Suprapubic skin (tissue), 4 donors: Measurements from ENCODE around the gene MICAL2. TPM values are rescaled to one million over a fixed set of nuclear protein-coding genes. Genes with fewer than 3 reads are reported as not detected.

Source experiments
- DNase-seq, 2 donors: peaks; one replicate each; pipeline ENCODE4 v3.0.0-alpha.2; 2019; ENCODE audit warnings: low spot score in 2 of 2
- H3K27ac ChIP-seq: fragments of 200-600 bp; sonication (generic); one replicate; pipeline ENCODE4 v1.5.1; 2019
- H3K27me3 ChIP-seq: fragments of 200-600 bp; sonication (generic); one replicate; pipeline ENCODE4 v1.5.1; 2019
- H3K36me3 ChIP-seq: fragments of 200-600 bp; sonication (generic); one replicate; pipeline ENCODE4 v1.5.1; 2019
- H3K4me1 ChIP-seq: fragments of 200-600 bp; sonication (generic); one replicate; pipeline ENCODE4 v1.5.1; 2019
- H3K4me3 ChIP-seq: fragments of 200-600 bp; sonication (generic); one replicate; pipeline ENCODE4 v1.5.1; 2019; ENCODE audit warnings: mild to moderate bottlenecking
- H3K9me3 ChIP-seq: fragments of 200-600 bp; sonication (generic); one replicate; pipeline ENCODE4 v1.5.1; 2019
- CTCF ChIP-seq, 2 donors: fragments of 200-600 bp in 1 of 2; fragments of 450-650 bp in 1 of 2; sonication (generic) in 1 of 2; IDR thresholded peaks; one replicate each; pipeline ENCODE4 v1.5.1; 2016 to 2019; ENCODE audit warnings: antibody characterized with exemption in 2 of 2, mild to moderate bottlenecking in 1 of 2, moderate library complexity in 1 of 2
- EP300 ChIP-seq: sonication (generic); formaldehyde crosslinking; IDR thresholded peaks from one replicate; pipeline ENCODE4 v1.6.1; 2017; ENCODE audit warnings: antibody characterized with exemption
- POLR2A ChIP-seq, 2 donors: fragments of 450-650 bp; IDR thresholded peaks; one replicate each; pipeline ENCODE4 v1.6.1; 2017; ENCODE audit warnings: antibody characterized with exemption in 2 of 2, mild to moderate bottlenecking in 2 of 2, moderate library complexity in 2 of 2
- POLR2AphosphoS5 ChIP-seq, 3 donors: sonication (generic); formaldehyde crosslinking; IDR thresholded peaks; one replicate each; pipeline ENCODE4 v1.6.1; 2017; ENCODE audit warnings: antibody characterized with exemption in 3 of 3
- WGBS: methylation state at CpG from one replicate; pipeline ENCODE4 v1.1.5; 2018; 5-methylcytosine and 5-hydroxymethylcytosine counted together
- total RNA-seq, 4 donors: library from RNA; depleted of rRNA; stranded (reverse); fragments of >200 nt; gene quantifications; one replicate each; pipeline ENCODE4 v1.1.0, GENCODE V29; 2016

Gene MICAL2
- total RNA-seq, 4 donors from 2014 or later: 117 to 232 (median 164) TPM

GRCh38 chr11:12173111-12173510, 62.7 kb downstream of the MICAL2 start:
- Histone ChIP-seq H3K4me3 (no peak overlapping the region), H3K4me1 (peaks cover 10% of the 10 kb centered on the region), H3K27me3 (no peaks in the 10 kb centered on the region), H3K36me3 (no peaks in the 10 kb centered on the region), H3K27ac (no peak overlapping the region), H3K9me3 (no peaks in the 10 kb centered on the region)
- WGBS: 91% methylated on average over 4 of the region's 4 CpGs
- TF ChIP-seq POLR2AphosphoS5 (IDR thresholded peaks at IDR 0.05) (no peak), CTCF (IDR thresholded peaks at IDR 0.05) (no peak), POLR2A (IDR thresholded peaks at IDR 0.05) (no peak), EP300 (no peak)
- DNase-seq: no peak

GRCh38 chr11:12174128-12174476, 63.7 kb downstream of the MICAL2 start:
- peaks cover 15% of the 10 kb centered on the region for H3K4me1 ChIP-seq
- no peaks in the 10 kb centered on the region for H3K9me3 ChIP-seq
- no peak for DNase-seq
- no peak overlapping the region for H3K27ac ChIP-seq
- H3K36me3 ChIP-seq: no peaks in the 10 kb centered on the region
- TF ChIP-seq POLR2A (IDR thresholded peaks at IDR 0.05) (no peak), CTCF (IDR thresholded peaks at IDR 0.05) (no peak), POLR2AphosphoS5 (IDR thresholded peaks at IDR 0.05) (no peak), EP300 (no peak)
- no peaks in the 10 kb centered on the region for H3K27me3 ChIP-seq
- WGBS: 40% methylated on average over 1 of the region's 1 CpG
- no peak overlapping the region for H3K4me3 ChIP-seq

- Histone ChIP-seq H3K9me3 (no peaks in the 10 kb centered on the region), H3K36me3 (no peaks in the 10 kb centered on the region), H3K27ac (no peak overlapping the region), H3K4me3 (no peak overlapping the region), H3K27me3 (no peaks in the 10 kb centered on the region), H3K4me1 (peaks cover 20% of the 10 kb centered on the region)
- TF ChIP-seq EP300 (no peak), POLR2A (IDR thresholded peaks at IDR 0.05) (no peak), POLR2AphosphoS5 (IDR thresholded peaks at IDR 0.05) (no peak), CTCF (IDR thresholded peaks at IDR 0.05) (no peak)
- DNase-seq: no peak
- 74% methylated on average over 3 of the region's 3 CpGs for WGBS
Observed at GRCh38 chr11:12174477-12175143, 64.2 kb downstream of the MICAL2 start.

- Histone ChIP-seq H3K4me3 (no peak overlapping the region), H3K27ac (no peak overlapping the region), H3K9me3 (no peaks in the 10 kb centered on the region), H3K36me3 (no peaks in the 10 kb centered on the region), H3K27me3 (no peaks in the 10 kb centered on the region), H3K4me1 (peaks cover 19% of the 10 kb centered on the region)
- TF ChIP-seq CTCF (IDR thresholded peaks at IDR 0.05): no peak
- TF ChIP-seq EP300: no peak
- no peak for TF ChIP-seq POLR2AphosphoS5 (IDR thresholded peaks at IDR 0.05)
- no peak for TF ChIP-seq POLR2A (IDR thresholded peaks at IDR 0.05)
- 52% methylated on average over 4 of the region's 4 CpGs for WGBS
- no peak for DNase-seq
Observed at GRCh38 chr11:12175694-12176241, 65.4 kb downstream of the MICAL2 start.

GRCh38 chr11:12176410-12176809, 66.0 kb downstream of the MICAL2 start:
- no peak for TF ChIP-seq EP300
- no peak for TF ChIP-seq POLR2A (IDR thresholded peaks at IDR 0.05)
- no peak for TF ChIP-seq POLR2AphosphoS5 (IDR thresholded peaks at IDR 0.05)
- TF ChIP-seq CTCF (IDR thresholded peaks at IDR 0.05): no peak

More at GRCh38 chr11:12176410-12176809, 66.0 kb downstream of the MICAL2 start:
- Histone ChIP-seq H3K27ac (no peak overlapping the region), H3K36me3 (no peaks in the 10 kb centered on the region), H3K4me3 (no peak overlapping the region), H3K4me1 (peaks cover 12% of the 10 kb centered on the region), H3K27me3 (no peaks in the 10 kb centered on the region), H3K9me3 (no peaks in the 10 kb centered on the region)
- 93% methylated on average over 4 of the region's 4 CpGs for WGBS
- DNase-seq: no peak
